Loucy (cell line): Measurements from ENCODE around the gene TBL1XR1.

Experiments
- CTCF ChIP-seq: fragments of 200-600 bp; sonication (generic); conservative IDR thresholded peaks from 2 replicates; pipeline ENCODE4 v1.5.1; 2014; ENCODE audit warnings: mild to moderate bottlenecking, antibody characterized with exemption, low read length
- EZH2phosphoT487 ChIP-seq: fragments of 200-600 bp; IDR thresholded peaks from 2 replicates; pipeline ENCODE4 v1.6.1; 2018; ENCODE audit warnings: antibody characterized with exemption, mild to moderate bottlenecking, moderate library complexity, borderline replicate concordance

GRCh38 chr3:177179281-177180067 is 17.8 kb downstream of the TBL1XR1 start:
- TF ChIP-seq EZH2phosphoT487 (no peak), CTCF (no peak)
